Fibroblast of villous mesenchyme (primary cell): ENCODE measurements around the gene KCNK3. TPM values are rescaled to one million over a fixed set of nuclear protein-coding genes. Genes with fewer than 3 reads are reported as not detected.

Experiments used
- DNase-seq: peaks from one replicate; pipeline ENCODE4 v3.0.0-alpha.2; 2010; ENCODE audit warnings: low read depth
- H3K4me3 ChIP-seq: 2 replicates; pipeline ENCODE4 v1.5.1; 2011; ENCODE audit warnings: low read depth, mild to moderate bottlenecking, low read length
- total RNA-seq: library from RNA; depleted of rRNA; stranded (reverse); fragments of >200 nt; gene quantifications from 2 replicates; pipeline ENCODE4 v1.2.3, GENCODE V29; 2012
- TF ChIP-seq, protein P1 (sequence below): IDR thresholded peaks from 2 replicates; pipeline ENCODE4 v1.5.1; 2012; ENCODE audit warnings: low read depth, mild to moderate bottlenecking, low read length; ENCODE audit not compliant: insufficient read depth

Gene KCNK3
- total RNA-seq, 1 donor: under 0.01 TPM

- TF ChIP-seq, protein P1, sequence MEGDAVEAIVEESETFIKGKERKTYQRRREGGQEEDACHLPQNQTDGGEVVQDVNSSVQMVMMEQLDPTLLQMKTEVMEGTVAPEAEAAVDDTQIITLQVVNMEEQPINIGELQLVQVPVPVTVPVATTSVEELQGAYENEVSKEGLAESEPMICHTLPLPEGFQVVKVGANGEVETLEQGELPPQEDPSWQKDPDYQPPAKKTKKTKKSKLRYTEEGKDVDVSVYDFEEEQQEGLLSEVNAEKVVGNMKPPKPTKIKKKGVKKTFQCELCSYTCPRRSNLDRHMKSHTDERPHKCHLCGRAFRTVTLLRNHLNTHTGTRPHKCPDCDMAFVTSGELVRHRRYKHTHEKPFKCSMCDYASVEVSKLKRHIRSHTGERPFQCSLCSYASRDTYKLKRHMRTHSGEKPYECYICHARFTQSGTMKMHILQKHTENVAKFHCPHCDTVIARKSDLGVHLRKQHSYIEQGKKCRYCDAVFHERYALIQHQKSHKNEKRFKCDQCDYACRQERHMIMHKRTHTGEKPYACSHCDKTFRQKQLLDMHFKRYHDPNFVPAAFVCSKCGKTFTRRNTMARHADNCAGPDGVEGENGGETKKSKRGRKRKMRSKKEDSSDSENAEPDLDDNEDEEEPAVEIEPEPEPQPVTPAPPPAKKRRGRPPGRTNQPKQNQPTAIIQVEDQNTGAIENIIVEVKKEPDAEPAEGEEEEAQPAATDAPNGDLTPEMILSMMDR: no peak
- H3K4me3 ChIP-seq: no peak overlapping the region
- no peak for DNase-seq
Measured at GRCh38 chr2:26716769-26717168, 24.2 kb downstream of the KCNK3 start.

- TF ChIP-seq, protein P1: no peak
- no peak overlapping the region for H3K4me3 ChIP-seq
- DNase-seq: no peak
Measured at GRCh38 chr2:26717362-26717761, 24.8 kb downstream of the KCNK3 start.

GRCh38 chr2:26718949-26719686 is 26.6 kb downstream of the KCNK3 start:
- peak; percentile 42 for DNase-seq
- TF ChIP-seq, protein P1: no peak
- H3K4me3 ChIP-seq: no peak overlapping the region

DNA sequence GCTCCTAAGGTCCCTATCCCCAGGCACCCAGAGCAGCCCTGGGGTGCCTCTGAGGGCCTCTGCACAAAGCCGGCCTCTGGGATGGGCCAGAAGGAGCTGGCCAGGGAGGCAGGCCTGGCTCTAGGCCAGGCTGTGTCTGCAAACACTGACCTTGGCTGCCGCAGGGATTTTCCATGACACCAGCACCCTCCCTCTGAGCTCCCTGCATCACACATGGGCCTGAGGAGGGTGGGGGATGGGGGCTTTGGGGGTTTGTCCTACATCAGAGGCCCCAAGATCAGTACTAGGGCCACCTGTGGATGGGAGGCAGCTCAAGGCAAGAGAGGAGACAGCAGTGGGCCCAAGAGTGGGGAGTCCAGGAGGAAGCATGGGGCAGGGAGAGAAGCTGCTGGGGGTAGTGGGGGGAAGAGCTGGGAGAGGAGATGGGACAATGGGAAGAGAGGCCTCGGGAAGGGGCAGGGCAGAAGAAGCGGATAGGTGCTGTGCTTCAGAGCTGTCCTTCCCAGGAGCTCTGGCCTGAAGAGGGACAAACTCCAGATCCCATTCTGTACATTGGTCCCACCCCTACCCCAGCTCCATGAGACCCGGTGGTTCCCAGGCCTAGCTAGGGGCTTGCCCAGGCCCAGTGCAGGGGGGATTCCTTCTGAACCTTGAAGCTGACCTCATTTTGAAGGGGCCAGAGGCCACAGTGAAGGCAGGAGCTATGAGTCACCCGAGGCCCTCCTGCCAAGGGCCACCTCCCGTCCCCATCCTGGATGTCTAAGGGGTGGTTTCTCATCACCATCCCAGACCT is 28.0 kb downstream of the KCNK3 start:
- TF ChIP-seq, protein P1: no peak
- no peak overlapping the region for H3K4me3 ChIP-seq
- DNase-seq: peak; percentile 93

DNA sequence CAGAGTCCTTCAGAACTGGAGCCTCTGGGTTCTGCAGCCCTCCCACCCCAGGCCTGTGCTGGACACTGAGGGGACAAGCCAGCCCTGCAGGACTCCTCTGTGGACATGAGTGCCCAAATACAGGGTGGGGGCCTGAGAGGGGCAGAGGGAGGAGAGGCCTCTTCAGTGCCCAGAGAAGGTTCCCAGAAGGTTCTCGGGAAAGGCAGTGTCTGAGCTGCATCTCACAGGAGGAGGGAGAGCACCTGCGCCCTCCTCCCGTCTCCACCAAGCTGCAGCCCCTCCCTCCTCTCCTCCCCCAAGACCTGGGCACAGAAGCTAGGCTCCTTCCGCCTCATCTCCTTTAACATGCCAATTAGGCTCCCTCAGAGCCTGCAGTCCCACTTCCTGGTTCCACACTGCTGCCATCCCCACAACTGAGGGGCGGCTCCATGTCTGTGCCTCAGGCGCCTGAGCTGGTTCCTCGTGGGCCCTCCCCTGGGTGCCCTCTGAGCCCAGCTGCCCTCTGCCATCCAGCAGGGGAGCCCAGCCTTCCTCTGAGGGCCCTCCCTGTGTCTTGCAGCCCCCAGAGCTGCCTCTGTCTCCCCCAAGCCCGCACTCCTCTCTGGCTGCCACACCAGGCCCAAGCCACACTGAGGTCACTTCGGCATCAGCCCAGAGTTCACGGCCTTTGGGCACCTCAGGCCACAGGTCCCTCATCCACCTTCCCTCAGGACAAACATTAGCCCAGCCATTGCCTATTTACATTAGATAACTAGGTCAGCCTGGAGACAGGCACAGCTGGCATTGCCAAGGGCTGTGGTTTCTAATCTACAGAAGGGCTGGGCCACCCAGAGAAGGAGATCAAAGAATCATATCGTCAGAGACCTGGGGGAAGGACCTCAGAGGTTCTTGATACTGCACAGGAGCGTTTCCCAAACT is 28.9 kb downstream of the KCNK3 start:
- DNase-seq: no peak
- TF ChIP-seq, protein P1: no peak
- H3K4me3 ChIP-seq: no peak overlapping the region

- TF ChIP-seq, protein P1: no peak
- no peak overlapping the region for H3K4me3 ChIP-seq
- DNase-seq: no peak
Measured at GRCh38 chr2:26722328-26722727, 29.8 kb downstream of the KCNK3 start.
